GM12878 (cell line): ENCODE results near the gene CLEC16A. TPM values are rescaled to one million over a fixed set of nuclear protein-coding genes. Genes with fewer than 3 reads are reported as not detected.

Experiments
- CREB1 ChIP-seq: IDR thresholded peaks from 2 replicates; pipeline ENCODE4 v1.6.1; 2012; ENCODE audit warnings: low read depth, mild to moderate bottlenecking, inconsistent platforms
- ESRRA ChIP-seq: IDR thresholded peaks from 2 replicates; pipeline ENCODE4 v1.6.1; 2012; ENCODE audit warnings: mild to moderate bottlenecking, low read length, improper control_type of control experiment
- GABPA ChIP-seq: IDR thresholded peaks from 2 replicates; pipeline ENCODE4 v1.6.1; 2014; ENCODE audit warnings: antibody characterized with exemption, low read depth, mild to moderate bottlenecking, inconsistent platforms
- HDAC2 ChIP-seq: fragments of 200-600 bp; sonication (generic); IDR thresholded peaks from 2 replicates; pipeline ENCODE4 v1.6.1; 2017
- IKZF1 ChIP-seq: fragments of 450-650 bp; conservative IDR thresholded peaks from 2 replicates; pipeline ENCODE4 v1.6.1; 2017; ENCODE audit warnings: antibody characterized with exemption, mild to moderate bottlenecking
- IRF4 ChIP-seq: IDR thresholded peaks from 2 replicates; pipeline ENCODE4 v1.6.1; 2011; ENCODE audit warnings: low read depth, low read length
- JUND ChIP-seq: IDR thresholded peaks from 2 replicates; pipeline ENCODE4 v1.6.1; 2012; ENCODE audit warnings: low read depth, mild to moderate bottlenecking, low read length, improper control_type of control experiment, moderate library complexity
- KAT2A ChIP-seq: conservative IDR thresholded peaks from 2 replicates; pipeline ENCODE4 v1.6.1; 2011; ENCODE audit warnings: low read depth, low read length; ENCODE audit not compliant: control insufficient read depth
- MEF2B ChIP-seq: fragments of 450-650 bp; IDR thresholded peaks from 2 replicates; pipeline ENCODE4 v1.6.1; 2018; ENCODE audit warnings: mild to moderate bottlenecking, moderate library complexity; ENCODE audit not compliant: partially characterized antibody, poor library complexity, severe bottlenecking
- MTA3 ChIP-seq: IDR thresholded peaks from 2 replicates; pipeline ENCODE4 v1.6.1; 2012; ENCODE audit warnings: low read length, inconsistent platforms, borderline replicate concordance
- SRF ChIP-seq, 2 experiments: IDR thresholded peaks; 2 replicates each; pipeline ENCODE4 v1.6.1; 2011; ENCODE audit warnings: low read depth in 2 of 2, low read length in 2 of 2, mild to moderate bottlenecking in 1 of 2, moderate library complexity in 1 of 2
- TBL1XR1 ChIP-seq: IDR thresholded peaks from 2 replicates; pipeline ENCODE4 v1.6.1; 2012; ENCODE audit warnings: low read depth, low read length, improper control_type of control experiment
- ZNF207 ChIP-seq: fragments of 450-650 bp; IDR thresholded peaks from 2 replicates; pipeline ENCODE4 v1.6.1; 2014; ENCODE audit warnings: antibody characterized with exemption, mild to moderate bottlenecking, borderline replicate concordance
- polyA plus RNA-seq, 11 experiments: library from polyadenylated mRNA; depleted of rRNA in 4 of 11; unstranded in 6 of 11; stranded (reverse) in 5 of 11; fragments of >200 nt; fragmentation: Nextera tagmentation in 4 of 11; fragmentation: Illumina TruSeq in 1 of 11; extraction: Ambion mirVana in 4 of 11; extraction: Trizol in 1 of 11; gene quantifications; 1 replicate in 1 of 11; 2 replicates in 10 of 11; pipeline versions ENCODE4 v1.2.1 to v1.2.3, GENCODE V29; 2011 to 2016; ENCODE audit warnings: inconsistent platforms in 2 of 11, missing spikeins in 2 of 11, low read depth in 1 of 11
- total RNA-seq, 4 experiments: library from RNA; depleted of rRNA in 3 of 4; stranded (reverse); fragments of >200 nt in 3 of 4; fragmentation: Illumina TruSeq in 1 of 4; extraction: Trizol in 1 of 4; gene quantifications; 2 replicates each; pipeline versions ENCODE4 v1.2.1 to v1.2.3, GENCODE V29; 2013 to 2021
- TF ChIP-seq, protein P1 (sequence below): IDR thresholded peaks from 2 replicates; pipeline ENCODE4 v1.6.1; 2012; ENCODE audit warnings: low read length, inconsistent platforms
- TF ChIP-seq, protein P2 (sequence below), 3 experiments: IDR thresholded peaks in 2 of 3; conservative IDR thresholded peaks in 1 of 3; 2 replicates each; pipeline ENCODE4 v1.5.1; 2011; ENCODE audit warnings: low read depth in 3 of 3, low read length in 3 of 3, mild to moderate bottlenecking in 3 of 3, control low read depth in 2 of 3, moderate library complexity in 2 of 3, inconsistent platforms in 1 of 3, mixed read lengths in 1 of 3; ENCODE audit not compliant: control insufficient read depth in 2 of 3, insufficient read depth in 1 of 3; ENCODE audit errors: extremely low read depth in 1 of 3
- TF ChIP-seq, protein P3 (sequence below): IDR thresholded peaks from 2 replicates; pipeline ENCODE4 v1.6.1; 2012; ENCODE audit warnings: improper control_type of control experiment, low read depth, low read length; ENCODE audit not compliant: insufficient replicate concordance
- TF ChIP-seq, protein P4 (sequence below): fragments of 450-650 bp; conservative IDR thresholded peaks from 2 replicates; pipeline ENCODE4 v1.6.1; 2017; ENCODE audit warnings: mild to moderate bottlenecking, moderate library complexity
- TF ChIP-seq, protein P5 (sequence below): IDR thresholded peaks from 2 replicates; pipeline ENCODE4 v1.6.1; 2011; ENCODE audit warnings: low read depth, mild to moderate bottlenecking, low read length, moderate library complexity, borderline replicate concordance; ENCODE audit errors: extremely low read depth

CLEC16A gene
- total and polyA plus RNA-seq, 10 of the 15 experiments (the other 5 are each of a cell fraction or from before 2014, with no cell fraction given) = 1.5 to 28.8 (median 19.2) TPM

DNA sequence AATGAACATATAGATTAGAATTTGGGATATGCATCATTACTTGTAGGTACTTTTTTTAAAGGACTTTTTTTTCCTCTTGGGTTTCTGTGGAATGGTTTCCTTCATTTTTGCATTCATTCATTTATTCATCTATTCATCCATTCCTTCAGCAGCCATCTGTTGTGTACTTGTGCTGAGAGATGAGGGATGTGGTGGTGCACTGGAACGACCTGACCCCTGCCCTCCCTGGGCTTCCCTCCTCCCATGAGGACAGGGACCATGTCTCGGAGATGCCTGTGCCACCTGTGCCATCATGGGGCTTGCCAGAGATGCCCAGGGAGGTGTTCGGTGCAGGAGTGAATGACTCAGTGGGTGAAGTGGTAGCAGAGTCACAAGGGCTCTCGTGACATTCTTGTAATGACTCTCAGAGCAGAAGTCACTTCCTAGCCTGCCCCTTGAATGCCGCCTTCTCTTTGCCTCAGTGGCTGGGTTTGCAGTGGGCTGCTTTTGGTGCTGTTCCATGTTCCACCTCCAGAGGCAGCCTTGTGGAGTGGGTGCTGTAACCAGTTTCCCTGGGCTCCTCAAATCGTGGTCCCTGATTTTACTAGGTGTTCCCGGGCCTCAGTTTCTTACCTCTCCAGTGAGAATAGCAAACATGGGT, 43.9 kb downstream of the CLEC16A start (continued):
- TF ChIP-seq, protein P1, sequence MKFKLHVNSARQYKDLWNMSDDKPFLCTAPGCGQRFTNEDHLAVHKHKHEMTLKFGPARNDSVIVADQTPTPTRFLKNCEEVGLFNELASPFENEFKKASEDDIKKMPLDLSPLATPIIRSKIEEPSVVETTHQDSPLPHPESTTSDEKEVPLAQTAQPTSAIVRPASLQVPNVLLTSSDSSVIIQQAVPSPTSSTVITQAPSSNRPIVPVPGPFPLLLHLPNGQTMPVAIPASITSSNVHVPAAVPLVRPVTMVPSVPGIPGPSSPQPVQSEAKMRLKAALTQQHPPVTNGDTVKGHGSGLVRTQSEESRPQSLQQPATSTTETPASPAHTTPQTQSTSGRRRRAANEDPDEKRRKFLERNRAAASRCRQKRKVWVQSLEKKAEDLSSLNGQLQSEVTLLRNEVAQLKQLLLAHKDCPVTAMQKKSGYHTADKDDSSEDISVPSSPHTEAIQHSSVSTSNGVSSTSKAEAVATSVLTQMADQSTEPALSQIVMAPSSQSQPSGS = peak; percentile 38; the same call in 1 of the 2 replicates
- TF ChIP-seq HDAC2 (no peak), CREB1 (no peak), GABPA (no peak), JUND (no peak), MTA3 (no peak; the same call in 1 of the 2 replicates), SRF (IDR thresholded peaks at IDR 0.05; ENCODE audit: low read depth in 2 of 2, low read length in 2 of 2) (0 out of 4 replicates have a peak, but pooled peaks of 1 of the 2 experiments have one; percentile 6), ESRRA (no peak), KAT2A (no peak), IRF4 (peak; percentile 70), TBL1XR1 (no peak), MEF2B (peak; percentile 32), IKZF1 (peak; percentile 78), ZNF207 (no peak)
- TF ChIP-seq, protein P2, sequence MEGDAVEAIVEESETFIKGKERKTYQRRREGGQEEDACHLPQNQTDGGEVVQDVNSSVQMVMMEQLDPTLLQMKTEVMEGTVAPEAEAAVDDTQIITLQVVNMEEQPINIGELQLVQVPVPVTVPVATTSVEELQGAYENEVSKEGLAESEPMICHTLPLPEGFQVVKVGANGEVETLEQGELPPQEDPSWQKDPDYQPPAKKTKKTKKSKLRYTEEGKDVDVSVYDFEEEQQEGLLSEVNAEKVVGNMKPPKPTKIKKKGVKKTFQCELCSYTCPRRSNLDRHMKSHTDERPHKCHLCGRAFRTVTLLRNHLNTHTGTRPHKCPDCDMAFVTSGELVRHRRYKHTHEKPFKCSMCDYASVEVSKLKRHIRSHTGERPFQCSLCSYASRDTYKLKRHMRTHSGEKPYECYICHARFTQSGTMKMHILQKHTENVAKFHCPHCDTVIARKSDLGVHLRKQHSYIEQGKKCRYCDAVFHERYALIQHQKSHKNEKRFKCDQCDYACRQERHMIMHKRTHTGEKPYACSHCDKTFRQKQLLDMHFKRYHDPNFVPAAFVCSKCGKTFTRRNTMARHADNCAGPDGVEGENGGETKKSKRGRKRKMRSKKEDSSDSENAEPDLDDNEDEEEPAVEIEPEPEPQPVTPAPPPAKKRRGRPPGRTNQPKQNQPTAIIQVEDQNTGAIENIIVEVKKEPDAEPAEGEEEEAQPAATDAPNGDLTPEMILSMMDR (IDR thresholded peaks at IDR 0.05 in 2 of 3, conservative IDR thresholded peaks at IDR 0.05 in 1 of 3; ENCODE audit: control insufficient read depth in 2 of 3, extremely low read depth in 1 of 3, insufficient read depth in 1 of 3, low read depth in 3 of 3, low read length in 3 of 3) = peak; percentile 58 to 70 (median 58)
- TF ChIP-seq, protein P3, sequence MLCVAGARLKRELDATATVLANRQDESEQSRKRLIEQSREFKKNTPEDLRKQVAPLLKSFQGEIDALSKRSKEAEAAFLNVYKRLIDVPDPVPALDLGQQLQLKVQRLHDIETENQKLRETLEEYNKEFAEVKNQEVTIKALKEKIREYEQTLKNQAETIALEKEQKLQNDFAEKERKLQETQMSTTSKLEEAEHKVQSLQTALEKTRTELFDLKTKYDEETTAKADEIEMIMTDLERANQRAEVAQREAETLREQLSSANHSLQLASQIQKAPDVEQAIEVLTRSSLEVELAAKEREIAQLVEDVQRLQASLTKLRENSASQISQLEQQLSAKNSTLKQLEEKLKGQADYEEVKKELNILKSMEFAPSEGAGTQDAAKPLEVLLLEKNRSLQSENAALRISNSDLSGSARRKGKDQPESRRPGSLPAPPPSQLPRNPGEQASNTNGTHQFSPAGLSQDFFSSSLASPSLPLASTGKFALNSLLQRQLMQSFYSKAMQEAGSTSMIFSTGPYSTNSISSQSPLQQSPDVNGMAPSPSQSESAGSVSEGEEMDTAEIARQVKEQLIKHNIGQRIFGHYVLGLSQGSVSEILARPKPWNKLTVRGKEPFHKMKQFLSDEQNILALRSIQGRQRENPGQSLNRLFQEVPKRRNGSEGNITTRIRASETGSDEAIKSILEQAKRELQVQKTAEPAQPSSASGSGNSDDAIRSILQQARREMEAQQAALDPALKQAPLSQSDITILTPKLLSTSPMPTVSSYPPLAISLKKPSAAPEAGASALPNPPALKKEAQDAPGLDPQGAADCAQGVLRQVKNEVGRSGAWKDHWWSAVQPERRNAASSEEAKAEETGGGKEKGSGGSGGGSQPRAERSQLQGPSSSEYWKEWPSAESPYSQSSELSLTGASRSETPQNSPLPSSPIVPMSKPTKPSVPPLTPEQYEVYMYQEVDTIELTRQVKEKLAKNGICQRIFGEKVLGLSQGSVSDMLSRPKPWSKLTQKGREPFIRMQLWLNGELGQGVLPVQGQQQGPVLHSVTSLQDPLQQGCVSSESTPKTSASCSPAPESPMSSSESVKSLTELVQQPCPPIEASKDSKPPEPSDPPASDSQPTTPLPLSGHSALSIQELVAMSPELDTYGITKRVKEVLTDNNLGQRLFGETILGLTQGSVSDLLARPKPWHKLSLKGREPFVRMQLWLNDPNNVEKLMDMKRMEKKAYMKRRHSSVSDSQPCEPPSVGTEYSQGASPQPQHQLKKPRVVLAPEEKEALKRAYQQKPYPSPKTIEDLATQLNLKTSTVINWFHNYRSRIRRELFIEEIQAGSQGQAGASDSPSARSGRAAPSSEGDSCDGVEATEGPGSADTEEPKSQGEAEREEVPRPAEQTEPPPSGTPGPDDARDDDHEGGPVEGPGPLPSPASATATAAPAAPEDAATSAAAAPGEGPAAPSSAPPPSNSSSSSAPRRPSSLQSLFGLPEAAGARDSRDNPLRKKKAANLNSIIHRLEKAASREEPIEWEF = no peak
- TF ChIP-seq, protein P4, sequence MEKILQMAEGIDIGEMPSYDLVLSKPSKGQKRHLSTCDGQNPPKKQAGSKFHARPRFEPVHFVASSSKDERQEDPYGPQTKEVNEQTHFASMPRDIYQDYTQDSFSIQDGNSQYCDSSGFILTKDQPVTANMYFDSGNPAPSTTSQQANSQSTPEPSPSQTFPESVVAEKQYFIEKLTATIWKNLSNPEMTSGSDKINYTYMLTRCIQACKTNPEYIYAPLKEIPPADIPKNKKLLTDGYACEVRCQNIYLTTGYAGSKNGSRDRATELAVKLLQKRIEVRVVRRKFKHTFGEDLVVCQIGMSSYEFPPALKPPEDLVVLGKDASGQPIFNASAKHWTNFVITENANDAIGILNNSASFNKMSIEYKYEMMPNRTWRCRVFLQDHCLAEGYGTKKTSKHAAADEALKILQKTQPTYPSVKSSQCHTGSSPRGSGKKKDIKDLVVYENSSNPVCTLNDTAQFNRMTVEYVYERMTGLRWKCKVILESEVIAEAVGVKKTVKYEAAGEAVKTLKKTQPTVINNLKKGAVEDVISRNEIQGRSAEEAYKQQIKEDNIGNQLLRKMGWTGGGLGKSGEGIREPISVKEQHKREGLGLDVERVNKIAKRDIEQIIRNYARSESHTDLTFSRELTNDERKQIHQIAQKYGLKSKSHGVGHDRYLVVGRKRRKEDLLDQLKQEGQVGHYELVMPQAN = no peak
- TF ChIP-seq, protein P5, sequence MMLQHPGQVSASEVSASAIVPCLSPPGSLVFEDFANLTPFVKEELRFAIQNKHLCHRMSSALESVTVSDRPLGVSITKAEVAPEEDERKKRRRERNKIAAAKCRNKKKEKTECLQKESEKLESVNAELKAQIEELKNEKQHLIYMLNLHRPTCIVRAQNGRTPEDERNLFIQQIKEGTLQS = no peak
